Astrocyte (in vitro differentiated cells and primary cell): Measurements from ENCODE around the gene CPA2. TPM values are rescaled to one million over a fixed set of nuclear protein-coding genes. Genes with fewer than 3 reads are reported as not detected.

Experiments
- DNase-seq: peaks from one replicate; pipeline ENCODE4 v3.0.0-alpha.2; 2010; ENCODE audit warnings: low read depth
- FAIRE-seq: peaks from 2 replicates; lab custom pipeline; 2011; peaks lifted over from hg19 to GRCh38; lab: Jason Lieb, UNC
- H2AFZ ChIP-seq: 2 replicates; pipeline ENCODE4 v1.6.0; 2012; ENCODE audit warnings: low read depth, low read length, inconsistent platforms
- H3K27ac ChIP-seq: 2 replicates; pipeline ENCODE4 v1.5.1; 2011; ENCODE audit warnings: low read depth, low read length, inconsistent platforms
- H3K27me3 ChIP-seq: 2 replicates; pipeline ENCODE4 v1.6.0; 2011; ENCODE audit warnings: low read length, inconsistent platforms; ENCODE audit not compliant: insufficient read depth
- H3K36me3 ChIP-seq: 2 replicates; pipeline ENCODE4 v1.5.1; 2011; ENCODE audit warnings: low read length, inconsistent platforms; ENCODE audit not compliant: insufficient read depth
- H3K4me1 ChIP-seq: 2 replicates; pipeline ENCODE4 v1.5.1; 2011; ENCODE audit warnings: low read length, inconsistent platforms; ENCODE audit not compliant: insufficient read depth
- H3K4me2 ChIP-seq: 2 replicates; pipeline ENCODE4 v1.6.0; 2012; ENCODE audit warnings: low read length, inconsistent platforms
- H3K4me3 ChIP-seq: 2 replicates; pipeline ENCODE4 v1.5.1; 2011; ENCODE audit warnings: low read depth, mild to moderate bottlenecking, low read length, inconsistent platforms; ENCODE audit not compliant: insufficient read depth
- H3K79me2 ChIP-seq: 2 replicates; pipeline ENCODE4 v1.6.0; 2012; ENCODE audit warnings: mild to moderate bottlenecking, low read length, inconsistent platforms; ENCODE audit not compliant: insufficient read depth
- H3K9ac ChIP-seq: 2 replicates; pipeline ENCODE4 v1.6.0; 2012; ENCODE audit warnings: mild to moderate bottlenecking, low read length, inconsistent platforms
- H3K9me3 ChIP-seq: 2 replicates; pipeline ENCODE4 v1.5.1; 2012; ENCODE audit warnings: low read depth, mild to moderate bottlenecking, low read length, inconsistent platforms; ENCODE audit not compliant: insufficient read depth
- H4K20me1 ChIP-seq: 2 replicates; pipeline ENCODE4 v1.6.0; 2012; ENCODE audit warnings: low read length, inconsistent platforms; ENCODE audit not compliant: insufficient read depth
- H3K27ac Mint-ChIP-seq: one replicate; pipeline ENCODE4 v1.8.0; 2021; ENCODE audit warnings: mild to moderate bottlenecking, mixed read lengths; ENCODE audit not compliant: unreplicated experiment
- H3K27me3 Mint-ChIP-seq: one replicate; pipeline ENCODE4 v1.8.0; 2021; ENCODE audit warnings: low read depth, mixed read lengths; ENCODE audit not compliant: unreplicated experiment
- H3K36me3 Mint-ChIP-seq: one replicate; pipeline ENCODE4 v1.8.0; 2021; ENCODE audit warnings: low read depth, mixed read lengths; ENCODE audit not compliant: unreplicated experiment
- H3K4me1 Mint-ChIP-seq: one replicate; pipeline ENCODE4 v1.8.0; 2021; ENCODE audit warnings: low read depth, mixed read lengths; ENCODE audit not compliant: unreplicated experiment
- H3K4me3 Mint-ChIP-seq: one replicate; pipeline ENCODE4 v1.8.0; 2021; ENCODE audit warnings: mild to moderate bottlenecking, moderate library complexity, mixed read lengths; ENCODE audit not compliant: unreplicated experiment
- H3K9me3 Mint-ChIP-seq: one replicate; pipeline ENCODE4 v1.8.0; 2021; ENCODE audit warnings: mild to moderate bottlenecking, mixed read lengths; ENCODE audit not compliant: unreplicated experiment
- EZH2 ChIP-seq: IDR thresholded peaks from 2 replicates; pipeline ENCODE4 v1.6.1; 2012; ENCODE audit warnings: mild to moderate bottlenecking, low read length, inconsistent platforms; ENCODE audit not compliant: insufficient read depth
- total RNA-seq: library from RNA; stranded (reverse); gene quantifications from 2 replicates; pipeline ENCODE4 v1.2.1, GENCODE V29; 2021
- TF ChIP-seq, protein P1 (sequence below): IDR thresholded peaks from 2 replicates; pipeline ENCODE4 v1.5.1; 2011; ENCODE audit warnings: low read depth, mild to moderate bottlenecking, inconsistent platforms, low read length, moderate library complexity; ENCODE audit not compliant: insufficient read depth

CPA2 gene
- total RNA-seq, 1 donor from 2014 or later, result not detected

DNA sequence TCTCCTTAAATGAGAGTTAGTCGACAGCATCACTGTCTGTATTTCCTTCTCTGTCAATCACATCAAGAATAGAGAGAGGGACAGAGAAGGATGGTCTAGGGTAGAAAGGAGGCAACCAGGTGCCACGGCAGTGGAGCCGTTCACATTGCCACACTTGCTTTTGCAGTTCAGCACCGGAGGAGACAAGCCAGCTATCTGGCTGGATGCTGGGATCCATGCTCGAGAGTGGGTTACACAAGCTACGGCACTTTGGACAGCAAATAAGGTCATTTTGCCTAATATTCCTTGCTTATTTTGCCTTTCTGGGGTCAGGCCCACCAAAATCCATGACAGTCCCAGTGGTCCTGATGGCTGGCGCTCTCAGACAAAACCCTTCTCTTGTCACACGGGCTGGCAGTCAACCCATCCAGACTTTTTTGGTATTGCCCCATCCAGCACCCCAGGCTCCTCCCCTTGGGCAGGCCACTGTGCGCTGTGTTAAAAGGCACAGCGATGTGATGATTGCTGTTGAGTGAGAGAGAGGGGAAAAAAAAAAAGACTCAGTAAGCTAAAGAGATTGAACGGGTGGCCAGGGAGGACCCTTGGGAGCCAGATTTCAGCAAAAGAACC is 8.4 kb downstream of the CPA2 start:
- no peaks in the 10 kb centered on the region for H3K27me3 ChIP-seq
- DNase-seq, result peak; percentile 15
- H3K4me1 ChIP-seq, result peaks cover 32% of the 10 kb centered on the region
- H4K20me1 ChIP-seq, result no peaks in the 10 kb centered on the region
- H3K4me3 Mint-ChIP-seq, result no peak overlapping the region
- H3K4me3 ChIP-seq, result no peak overlapping the region
- H3K27me3 Mint-ChIP-seq, result peaks cover 2% of the 10 kb centered on the region
- TF ChIP-seq, protein P1, sequence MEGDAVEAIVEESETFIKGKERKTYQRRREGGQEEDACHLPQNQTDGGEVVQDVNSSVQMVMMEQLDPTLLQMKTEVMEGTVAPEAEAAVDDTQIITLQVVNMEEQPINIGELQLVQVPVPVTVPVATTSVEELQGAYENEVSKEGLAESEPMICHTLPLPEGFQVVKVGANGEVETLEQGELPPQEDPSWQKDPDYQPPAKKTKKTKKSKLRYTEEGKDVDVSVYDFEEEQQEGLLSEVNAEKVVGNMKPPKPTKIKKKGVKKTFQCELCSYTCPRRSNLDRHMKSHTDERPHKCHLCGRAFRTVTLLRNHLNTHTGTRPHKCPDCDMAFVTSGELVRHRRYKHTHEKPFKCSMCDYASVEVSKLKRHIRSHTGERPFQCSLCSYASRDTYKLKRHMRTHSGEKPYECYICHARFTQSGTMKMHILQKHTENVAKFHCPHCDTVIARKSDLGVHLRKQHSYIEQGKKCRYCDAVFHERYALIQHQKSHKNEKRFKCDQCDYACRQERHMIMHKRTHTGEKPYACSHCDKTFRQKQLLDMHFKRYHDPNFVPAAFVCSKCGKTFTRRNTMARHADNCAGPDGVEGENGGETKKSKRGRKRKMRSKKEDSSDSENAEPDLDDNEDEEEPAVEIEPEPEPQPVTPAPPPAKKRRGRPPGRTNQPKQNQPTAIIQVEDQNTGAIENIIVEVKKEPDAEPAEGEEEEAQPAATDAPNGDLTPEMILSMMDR, result no peak
- TF ChIP-seq EZH2, result no peak
- H3K36me3 Mint-ChIP-seq, result no peaks in the 10 kb centered on the region
- H3K4me1 Mint-ChIP-seq, result peaks cover 38% of the 10 kb centered on the region
- no peaks in the 10 kb centered on the region for H3K36me3 ChIP-seq
- H3K27ac Mint-ChIP-seq, result no peak overlapping the region
- no peaks in the 10 kb centered on the region for H3K79me2 ChIP-seq
- no peak overlapping the region for H3K27ac ChIP-seq
- H3K9me3 Mint-ChIP-seq, result no peaks in the 10 kb centered on the region
- no peak overlapping the region for H2AFZ ChIP-seq
- FAIRE-seq, result no peak
- no peaks in the 10 kb centered on the region for H3K9me3 ChIP-seq
- peak overlapping the region; percentile 9 for H3K4me2 ChIP-seq
- H3K9ac ChIP-seq, result no peak overlapping the region

DNA sequence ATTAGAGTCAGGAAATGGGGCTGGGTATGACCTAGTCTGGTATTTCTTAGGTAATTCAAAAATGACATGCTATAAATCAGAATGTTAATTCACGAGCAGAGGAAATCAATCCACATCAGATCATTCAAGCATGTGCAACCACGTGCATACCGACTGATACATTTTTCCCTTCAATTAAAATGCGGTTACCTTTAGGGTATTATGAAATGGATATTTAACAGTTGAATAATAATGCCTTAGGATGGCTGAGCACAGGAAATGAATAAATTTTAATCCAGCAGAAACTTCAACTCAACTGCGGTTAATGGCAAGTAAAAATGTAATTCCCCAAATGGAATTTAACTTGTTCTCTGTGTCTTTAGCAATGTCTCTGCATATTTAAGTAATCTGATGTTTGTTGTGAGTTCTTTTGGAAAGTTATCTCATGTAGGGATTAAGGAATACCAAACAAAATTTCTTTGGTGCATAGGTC is 9.2 kb downstream of the CPA2 start:
- Histone ChIP-seq H2AFZ (no peak overlapping the region), H4K20me1 (no peaks in the 10 kb centered on the region), H3K9ac (no peak overlapping the region), H3K36me3 (no peaks in the 10 kb centered on the region), H3K27ac (no peak overlapping the region), H3K9me3 (no peaks in the 10 kb centered on the region), H3K4me2 (peak overlapping the region; percentile 9), H3K4me3 (no peak overlapping the region), H3K79me2 (no peaks in the 10 kb centered on the region), H3K4me1 (peaks cover 32% of the 10 kb centered on the region), H3K27me3 (no peaks in the 10 kb centered on the region)
- Mint-ChIP-seq H3K27ac (no peak overlapping the region), H3K36me3 (no peaks in the 10 kb centered on the region), H3K4me3 (no peak overlapping the region), H3K9me3 (no peaks in the 10 kb centered on the region), H3K4me1 (peaks cover 38% of the 10 kb centered on the region), H3K27me3 (peaks cover 3% of the 10 kb centered on the region)
- DNase-seq, result peak; percentile 86
- FAIRE-seq, result no peak
- TF ChIP-seq, protein P1, result no peak
- no peak for TF ChIP-seq EZH2
